ENCODE results near the gene MAP4K3.

GRCh38 chr2:39416140-39416539, 20.9 kb downstream of the MAP4K3 start:
- TF ChIP-seq CTCF (IDR thresholded peaks at IDR 0.05) (no peak), ZFP36 (IDR thresholded peaks at IDR 0.05; ENCODE audit: borderline replicate concordance, partially characterized antibody) (no peak), RFX5 (IDR thresholded peaks at IDR 0.05) (no peak)
